Measurements from ENCODE around the gene APEX1.

The APEX1 gene

GRCh38 chr14:20478894-20479293 is 23.9 kb downstream of the APEX1 start:
- H4K20me1 ChIP-seq (ENCODE audit: control insufficient read depth, insufficient read depth, low read depth, low read length), result peaks cover 10% of the 10 kb centered on the region
- no peaks in the 10 kb centered on the region for H3K27me3 ChIP-seq (ENCODE audit: control insufficient read depth, low read length)
- H3K9me2 ChIP-seq (replicated peaks; ENCODE audit: control insufficient read depth, low read length), result no peaks in the 10 kb centered on the region
- H3K36me3 ChIP-seq (ENCODE audit: control insufficient read depth, low read length), result peaks cover 58% of the 10 kb centered on the region
- H3F3A ChIP-seq (ENCODE audit: control insufficient read depth, insufficient read depth), result peaks cover 34% of the 10 kb centered on the region
- H3K4me2 ChIP-seq (ENCODE audit: low read length), result no peak overlapping the region
- H3K79me2 ChIP-seq (ENCODE audit: control insufficient read depth, low read length), result peaks cover 10% of the 10 kb centered on the region
- no peaks in the 10 kb centered on the region for H3K9me3 ChIP-seq (ENCODE audit: control insufficient read depth, insufficient read depth, low read length)
- no peak for TF ChIP-seq EZH2phosphoT487 (IDR thresholded peaks at IDR 0.05; ENCODE audit: borderline replicate concordance, low read length)
- TF ChIP-seq CTCF (IDR thresholded peaks at IDR 0.05; ENCODE audit: low read depth, low read length, poor library complexity, severe bottlenecking), result no peak
- no peak overlapping the region for H3K4me3 ChIP-seq (ENCODE audit: low read length)
- H3K4me1 ChIP-seq (ENCODE audit: control insufficient read depth, low read length), result peaks cover 30% of the 10 kb centered on the region
- no peak overlapping the region for H3K27ac ChIP-seq (ENCODE audit: low read depth, low read length)

GRCh38 chr14:20482382-20482781 is 27.4 kb downstream of the APEX1 start:
- Histone ChIP-seq H3K27me3 (ENCODE audit: control insufficient read depth, low read length) (no peaks in the 10 kb centered on the region), H3K9me2 (replicated peaks; ENCODE audit: control insufficient read depth, low read length) (no peaks in the 10 kb centered on the region), H3K36me3 (ENCODE audit: control insufficient read depth, low read length) (peaks cover 24% of the 10 kb centered on the region), H3K4me3 (ENCODE audit: low read length) (no peak overlapping the region), H4K20me1 (ENCODE audit: control insufficient read depth, insufficient read depth, low read depth, low read length) (peaks cover 2% of the 10 kb centered on the region; the same call in 1 of the 2 replicates), H3K4me1 (ENCODE audit: control insufficient read depth, low read length) (peaks cover 4% of the 10 kb centered on the region), H3K4me2 (ENCODE audit: low read length) (no peak overlapping the region), H3F3A (ENCODE audit: control insufficient read depth, insufficient read depth) (peaks cover 23% of the 10 kb centered on the region), H3K9me3 (ENCODE audit: control insufficient read depth, insufficient read depth, low read length) (no peaks in the 10 kb centered on the region), H3K79me2 (ENCODE audit: control insufficient read depth, low read length) (no peaks in the 10 kb centered on the region), H3K27ac (ENCODE audit: low read depth, low read length) (no peak overlapping the region)
- TF ChIP-seq EZH2phosphoT487 (IDR thresholded peaks at IDR 0.05; ENCODE audit: borderline replicate concordance, low read length), result no peak
- TF ChIP-seq CTCF (IDR thresholded peaks at IDR 0.05; ENCODE audit: low read depth, low read length, poor library complexity, severe bottlenecking), result no peak

- H3K4me3 ChIP-seq (ENCODE audit: low read length), result no peak overlapping the region
- peaks cover 18% of the 10 kb centered on the region for H3K4me1 ChIP-seq (ENCODE audit: control insufficient read depth, low read length)
- no peaks in the 10 kb centered on the region for H3K36me3 ChIP-seq (ENCODE audit: control insufficient read depth, low read length)
- H4K20me1 ChIP-seq (ENCODE audit: control insufficient read depth, insufficient read depth, low read depth, low read length), result no peaks in the 10 kb centered on the region
- no peak overlapping the region for H3K4me2 ChIP-seq (ENCODE audit: low read length)
- no peak overlapping the region for H3K27ac ChIP-seq (ENCODE audit: low read depth, low read length)
- H3K27me3 ChIP-seq (ENCODE audit: control insufficient read depth, low read length), result peaks cover 4% of the 10 kb centered on the region
- peaks cover 2% of the 10 kb centered on the region; the same call in 1 of the 2 replicates for H3F3A ChIP-seq (ENCODE audit: control insufficient read depth, insufficient read depth)
- H3K9me3 ChIP-seq (ENCODE audit: control insufficient read depth, insufficient read depth, low read length), result no peaks in the 10 kb centered on the region
- H3K9me2 ChIP-seq (replicated peaks; ENCODE audit: control insufficient read depth, low read length), result no peaks in the 10 kb centered on the region
- TF ChIP-seq EZH2phosphoT487 (IDR thresholded peaks at IDR 0.05; ENCODE audit: borderline replicate concordance, low read length) (no peak), CTCF (IDR thresholded peaks at IDR 0.05; ENCODE audit: low read depth, low read length, poor library complexity, severe bottlenecking) (no peak)
- H3K79me2 ChIP-seq (ENCODE audit: control insufficient read depth, low read length), result no peaks in the 10 kb centered on the region
These were observed 30.9 kb downstream of the APEX1 start for GRCh38 chr14:20485900-20486299.
